H9 (cell line): ENCODE data around the gene OSBPL10. TPM values are rescaled to one million over a fixed set of nuclear protein-coding genes. Genes with fewer than 3 reads are reported as not detected.

Experiments
- DNase-seq: peaks from one replicate; pipeline ENCODE4 v3.0.0-alpha.2; 2017
- H2AFZ ChIP-seq: one replicate; pipeline ENCODE4 v1.6.1; 2013; ENCODE audit warnings: mild to moderate bottlenecking, low read length, control low read depth, moderate library complexity
- H2AK5ac ChIP-seq: 2 replicates; pipeline ENCODE4 v1.6.1; 2013; ENCODE audit warnings: low read length, control low read depth, mixed read lengths; ENCODE audit not compliant: insufficient read length
- H2BK120ac ChIP-seq: one replicate; pipeline ENCODE4 v1.6.1; 2013; ENCODE audit warnings: low read depth, mild to moderate bottlenecking, low read length, control low read depth, inconsistent platforms; ENCODE audit not compliant: poor library complexity, severe bottlenecking
- H2BK12ac ChIP-seq: 2 replicates; pipeline ENCODE4 v1.6.1; 2013; ENCODE audit warnings: low read length, control low read depth, mixed read lengths, low read depth; ENCODE audit not compliant: insufficient read length
- H2BK15ac ChIP-seq: 2 replicates; pipeline ENCODE4 v1.6.1; 2013; ENCODE audit warnings: low read depth, low read length, control low read depth
- H2BK20ac ChIP-seq: one replicate; pipeline ENCODE4 v1.6.1; 2013; ENCODE audit warnings: low read depth, mild to moderate bottlenecking, low read length, control low read depth, inconsistent platforms; ENCODE audit not compliant: poor library complexity, severe bottlenecking
- H2BK5ac ChIP-seq: 2 replicates; pipeline ENCODE4 v1.6.1; 2013; ENCODE audit warnings: low read length, control low read depth, mixed read lengths; ENCODE audit not compliant: insufficient read length
- H3K14ac ChIP-seq: 2 replicates; pipeline ENCODE4 v1.6.1; 2013; ENCODE audit warnings: low read length, control low read depth; ENCODE audit not compliant: insufficient read depth
- H3K18ac ChIP-seq: 2 replicates; pipeline ENCODE4 v1.6.1; 2013; ENCODE audit warnings: low read depth, mild to moderate bottlenecking, mixed read lengths, low read length, control low read depth; ENCODE audit not compliant: insufficient read length
- H3K23ac ChIP-seq: 2 replicates; pipeline ENCODE4 v1.6.1; 2013; ENCODE audit warnings: low read length, control low read depth, mixed read lengths, low read depth; ENCODE audit not compliant: insufficient read length
- H3K23me2 ChIP-seq: 2 replicates; pipeline ENCODE4 v1.6.1; 2013; ENCODE audit warnings: low read depth, mild to moderate bottlenecking, mixed read lengths, low read length, control low read depth; ENCODE audit not compliant: insufficient read length, poor library complexity, severe bottlenecking
- H3K27ac ChIP-seq: 2 replicates; pipeline ENCODE4 v1.5.1; 2013; ENCODE audit warnings: low read length, control low read depth, mixed read lengths, low read depth; ENCODE audit not compliant: insufficient read length
- H3K27me3 ChIP-seq: 2 replicates; pipeline ENCODE4 v1.6.1; 2013; ENCODE audit warnings: low read length, control low read depth, inconsistent platforms; ENCODE audit not compliant: insufficient read depth
- H3K4ac ChIP-seq: 2 replicates; pipeline ENCODE4 v1.6.1; 2013; ENCODE audit warnings: low read depth, mild to moderate bottlenecking, control low read depth, inconsistent platforms, low read length, moderate library complexity
- H3K4me1 ChIP-seq: 2 replicates; pipeline ENCODE4 v1.6.1; 2013; ENCODE audit warnings: low read length, control low read depth, inconsistent platforms; ENCODE audit not compliant: insufficient read depth
- H3K4me2 ChIP-seq: 2 replicates; pipeline ENCODE4 v1.6.1; 2013; ENCODE audit warnings: low read length, control low read depth, mixed read lengths; ENCODE audit not compliant: insufficient read length, insufficient read depth
- H3K56ac ChIP-seq: 2 replicates; pipeline ENCODE4 v1.6.1; 2013; ENCODE audit warnings: low read depth, mild to moderate bottlenecking, mixed read lengths, low read length, control low read depth; ENCODE audit not compliant: insufficient read length
- H3K79me1 ChIP-seq: 2 replicates; pipeline ENCODE4 v1.6.1; 2013; ENCODE audit warnings: low read depth, mild to moderate bottlenecking, moderate library complexity, low read length, control low read depth, inconsistent platforms; ENCODE audit not compliant: insufficient read depth, poor library complexity, severe bottlenecking
- H3K79me2 ChIP-seq: 2 replicates; pipeline ENCODE4 v1.6.1; 2013; ENCODE audit warnings: low read length, control low read depth, inconsistent platforms; ENCODE audit not compliant: insufficient read depth
- H3K9ac ChIP-seq: 2 replicates; pipeline ENCODE4 v1.6.1; 2013; ENCODE audit warnings: low read length, control low read depth, mixed read lengths; ENCODE audit not compliant: insufficient read length; ENCODE audit errors: extremely low read depth
- H3K9me3 ChIP-seq: one replicate; pipeline ENCODE4 v1.6.1; 2013; ENCODE audit warnings: low read depth, low read length, inconsistent platforms; ENCODE audit not compliant: control insufficient read depth
- H3T11ph ChIP-seq: one replicate; pipeline ENCODE4 v1.6.1; 2013; ENCODE audit warnings: mild to moderate bottlenecking, low read length, control low read depth, inconsistent platforms
- H4K20me1 ChIP-seq: one replicate; pipeline ENCODE4 v1.6.1; 2013; ENCODE audit not compliant: control insufficient read depth, insufficient read length, insufficient read depth
- H4K5ac ChIP-seq: 2 replicates; pipeline ENCODE4 v1.6.1; 2013; ENCODE audit warnings: low read depth, mild to moderate bottlenecking, mixed read lengths, low read length, control low read depth; ENCODE audit not compliant: insufficient read length
- H4K8ac ChIP-seq: replicated peaks from 2 replicates; pipeline ENCODE4 v1.6.1; 2013; ENCODE audit warnings: low read length, control low read depth, mixed read lengths, low read depth; ENCODE audit not compliant: insufficient read length
- H4K91ac ChIP-seq: 2 replicates; pipeline ENCODE4 v1.6.1; 2013; ENCODE audit warnings: low read depth, mild to moderate bottlenecking, moderate library complexity, mixed read lengths, low read length, control low read depth; ENCODE audit not compliant: insufficient read length
- H3K27ac Mint-ChIP-seq, 3 experiments: 2 replicates in 2 of 3; 3 replicates in 1 of 3; pipeline ENCODE4 v1.8.0; 2020 to 2021; ENCODE audit warnings: mixed read lengths in 3 of 3, mild to moderate bottlenecking in 1 of 3, moderate library complexity in 1 of 3
- H3K27me3 Mint-ChIP-seq: 2 replicates; pipeline ENCODE4 v1.8.0; 2021; ENCODE audit warnings: low read depth, mild to moderate bottlenecking, moderate library complexity, mixed read lengths
- H3K36me3 Mint-ChIP-seq, 3 experiments: 2 replicates in 2 of 3; 3 replicates in 1 of 3; pipeline ENCODE4 v1.8.0; 2020 to 2021; ENCODE audit warnings: low read depth in 3 of 3, mixed read lengths in 3 of 3; ENCODE audit not compliant: insufficient read depth in 1 of 3
- H3K4me1 Mint-ChIP-seq, 2 experiments: 2 replicates each; pipeline ENCODE4 v1.8.0; 2020; ENCODE audit warnings: mixed read lengths in 2 of 2
- H3K4me3 Mint-ChIP-seq, 2 experiments: 2 replicates in 1 of 2; 3 replicates in 1 of 2; pipeline ENCODE4 v1.8.0; 2020 to 2021; ENCODE audit warnings: mild to moderate bottlenecking in 2 of 2, mixed read lengths in 2 of 2, moderate library complexity in 1 of 2
- H3K9me3 Mint-ChIP-seq, 2 experiments: 2 replicates in 1 of 2; 3 replicates in 1 of 2; pipeline ENCODE4 v1.8.0; 2020; ENCODE audit warnings: mild to moderate bottlenecking in 2 of 2, mixed read lengths in 2 of 2, moderate library complexity in 1 of 2
- WGBS: extraction: QIAGEN DNeasy Blood & Tissue Kit; methylation state at CpG from one replicate; pipeline ENCODE4 v1.1.7; 2013; ENCODE audit warnings: missing lambda C conversion rate, low lambda C conversion rate, mixed read lengths; ENCODE audit not compliant: insufficient read length; ENCODE audit errors: extremely low coverage; 5-methylcytosine and 5-hydroxymethylcytosine counted together
- total RNA-seq: library from RNA; stranded (reverse); gene quantifications from 2 replicates; pipeline ENCODE4 v1.2.1, GENCODE V29; 2021
- TF ChIP-seq, protein P1 (sequence below): fragments of 200-600 bp; sonication (generic); conservative IDR thresholded peaks from 3 replicates; pipeline ENCODE4 v1.8.0; 2021; ENCODE audit warnings: antibody characterized with exemption, mild to moderate bottlenecking

Gene OSBPL10
- total RNA-seq, 1 experiment from 2014 or later: 42.7 TPM

DNA sequence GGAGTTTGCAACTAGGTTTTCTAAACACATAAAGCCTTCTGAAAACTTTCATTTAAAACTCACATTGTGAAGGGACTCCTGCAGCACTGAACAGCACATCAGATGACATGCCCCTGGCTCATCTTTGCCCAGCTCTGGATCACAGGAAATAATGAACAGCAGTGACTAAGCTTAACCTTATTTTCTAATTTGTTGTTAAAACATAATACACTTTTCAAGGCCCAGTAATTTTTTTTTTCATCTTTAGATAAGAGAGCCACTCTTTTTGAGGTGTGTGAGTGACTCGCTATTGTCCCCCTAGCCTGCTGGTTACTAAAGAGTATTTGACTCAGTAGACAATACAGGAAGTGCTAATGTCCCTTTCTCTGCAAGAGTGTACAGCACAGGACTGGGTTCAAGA, 204.0 kb downstream of the OSBPL10 start:
- Histone ChIP-seq H3K79me1 (no peaks in the 10 kb centered on the region), H4K5ac (no peak overlapping the region), H2BK12ac (no peak overlapping the region), H2BK120ac (no peak overlapping the region), H3K18ac (no peak overlapping the region), H3K14ac (no peak overlapping the region), H3K23ac (no peak overlapping the region), H3K4ac (no peak overlapping the region), H3K4me1 (no peaks in the 10 kb centered on the region), H3K56ac (no peak overlapping the region), H3K79me2 (no peaks in the 10 kb centered on the region; the same call in 1 of the 2 replicates), H4K91ac (no peak overlapping the region), H3K27ac (no peak overlapping the region), H2AK5ac (no peak overlapping the region), H3K9ac (no peak overlapping the region), H3K9me3 (no peaks in the 10 kb centered on the region), H3K4me2 (no peak overlapping the region), H3T11ph (no peak overlapping the region), H4K8ac (no peak overlapping the region), H2AFZ (no peak overlapping the region), H4K20me1 (no peaks in the 10 kb centered on the region), H3K23me2 (no peaks in the 10 kb centered on the region), H2BK15ac (no peak overlapping the region), H2BK5ac (no peak overlapping the region), H3K27me3 (no peaks in the 10 kb centered on the region), H2BK20ac (no peak overlapping the region)
- peaks cover 10 to 13% (median 13%) of the 10 kb centered on the region in 3 experiments; a peak in 6 of 7 replicates for H3K36me3 Mint-ChIP-seq
- no CpG with 5 or more reads among the region's 1 CpG for WGBS
- TF ChIP-seq, protein P1, sequence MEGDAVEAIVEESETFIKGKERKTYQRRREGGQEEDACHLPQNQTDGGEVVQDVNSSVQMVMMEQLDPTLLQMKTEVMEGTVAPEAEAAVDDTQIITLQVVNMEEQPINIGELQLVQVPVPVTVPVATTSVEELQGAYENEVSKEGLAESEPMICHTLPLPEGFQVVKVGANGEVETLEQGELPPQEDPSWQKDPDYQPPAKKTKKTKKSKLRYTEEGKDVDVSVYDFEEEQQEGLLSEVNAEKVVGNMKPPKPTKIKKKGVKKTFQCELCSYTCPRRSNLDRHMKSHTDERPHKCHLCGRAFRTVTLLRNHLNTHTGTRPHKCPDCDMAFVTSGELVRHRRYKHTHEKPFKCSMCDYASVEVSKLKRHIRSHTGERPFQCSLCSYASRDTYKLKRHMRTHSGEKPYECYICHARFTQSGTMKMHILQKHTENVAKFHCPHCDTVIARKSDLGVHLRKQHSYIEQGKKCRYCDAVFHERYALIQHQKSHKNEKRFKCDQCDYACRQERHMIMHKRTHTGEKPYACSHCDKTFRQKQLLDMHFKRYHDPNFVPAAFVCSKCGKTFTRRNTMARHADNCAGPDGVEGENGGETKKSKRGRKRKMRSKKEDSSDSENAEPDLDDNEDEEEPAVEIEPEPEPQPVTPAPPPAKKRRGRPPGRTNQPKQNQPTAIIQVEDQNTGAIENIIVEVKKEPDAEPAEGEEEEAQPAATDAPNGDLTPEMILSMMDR: no peak
- no peak for DNase-seq
- no peaks in the 10 kb centered on the region; the same call in 1 of the 2 replicates for H3K27me3 Mint-ChIP-seq
- peaks cover 5 to 27% of the 10 kb centered on the region in 2 experiments; a peak in 3 of 4 replicates for H3K4me1 Mint-ChIP-seq
- H3K4me3 Mint-ChIP-seq: no peak overlapping the region
- H3K9me3 Mint-ChIP-seq: peaks cover 7 to 13% of the 10 kb centered on the region in 2 experiments
- peak overlapping the region in 1 of 3 experiments; percentile 38; a peak in 1 of 7 replicates for H3K27ac Mint-ChIP-seq
